Peyer's patch (tissue), 4 donors: ENCODE results near the gene KCNQ1.

Experiments
- CTCF ChIP-seq, 6 experiments: fragments of 450-650 bp in 4 of 6; fragments of 200-600 bp in 2 of 6; sonication (generic) in 1 of 6; IDR thresholded peaks; one replicate each; pipeline ENCODE4 v1.5.1; 2017 to 2019; ENCODE audit warnings: antibody characterized with exemption in 6 of 6, mild to moderate bottlenecking in 3 of 6, moderate library complexity in 1 of 6
- POLR2A ChIP-seq, 2 donors: fragments of 450-650 bp; IDR thresholded peaks; one replicate each; pipeline ENCODE4 v1.5.1; 2017; ENCODE audit warnings: antibody characterized with exemption in 2 of 2, mild to moderate bottlenecking in 2 of 2, moderate library complexity in 2 of 2

GRCh38 chr11:2777871-2778629, 333.2 kb downstream of the KCNQ1 start:
- no peak for TF ChIP-seq CTCF (IDR thresholded peaks at IDR 0.05)
- no peak for TF ChIP-seq POLR2A (IDR thresholded peaks at IDR 0.05)
